Stimulated activated CD4-positive, alpha-beta T cell treated with anti-CD3 and anti-CD28 coated beads, TNF-alpha, amount 100 ng/mL, for 24 hours (primary cell): ENCODE results near the gene PSMG4.

Experiments
- DNase-seq, 3 experiments: peaks; one replicate each; pipeline ENCODE4 v3.0.0-alpha.2; 2020; ENCODE audit warnings: low read depth in 3 of 3

Gene PSMG4

DNA sequence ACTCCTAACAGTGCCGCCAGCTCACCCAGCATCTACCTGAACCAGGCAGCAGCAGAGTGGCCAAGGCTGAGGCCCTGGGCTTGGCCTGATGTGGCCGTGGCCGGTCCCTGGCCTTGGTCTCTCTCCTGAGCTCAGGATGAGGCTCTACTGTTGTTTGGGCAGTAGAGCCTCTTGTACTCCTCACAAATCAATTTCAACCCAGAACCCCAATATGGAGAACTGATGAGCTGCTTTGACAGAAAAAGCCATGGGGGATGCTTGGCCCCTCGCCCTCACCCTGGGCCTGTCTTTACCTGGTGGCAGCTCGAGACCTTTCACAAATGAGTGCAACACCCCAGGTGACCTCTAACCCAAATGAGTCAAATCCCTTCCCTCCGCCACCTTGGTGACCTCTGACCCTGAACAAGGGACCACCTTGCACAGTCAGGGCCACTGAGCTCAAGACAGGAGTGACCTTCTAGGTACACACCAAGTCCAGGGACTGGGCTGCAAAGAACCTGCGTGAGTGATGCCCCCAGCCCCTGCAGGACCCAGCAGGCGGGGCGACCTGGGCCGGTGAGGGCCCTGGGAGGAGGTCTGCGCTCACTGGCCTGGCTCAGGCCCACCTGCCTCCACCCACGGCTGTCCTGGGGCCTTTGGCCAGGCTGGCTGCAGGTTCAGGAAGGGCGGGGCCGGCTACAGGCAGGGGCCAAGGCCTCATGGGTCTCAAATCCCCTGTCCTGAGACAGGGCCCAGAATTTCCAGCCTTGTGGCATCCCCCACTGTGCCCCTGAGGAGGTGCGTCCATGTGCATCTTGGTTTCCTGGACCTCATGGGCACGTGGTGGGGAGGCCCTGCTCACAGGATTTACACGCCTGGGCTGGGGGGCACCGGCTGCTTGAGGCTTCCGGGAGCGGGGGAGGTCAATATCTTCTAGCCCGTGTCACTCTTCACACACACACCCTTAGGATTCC, 30.2 kb downstream of the PSMG4 start:
- no peak for DNase-seq

- DNase-seq = no peak
These were observed 30.9 kb downstream of the PSMG4 start for GRCh38 chr6:3289664-3290055.

GRCh38 chr6:3290149-3290930, 31.6 kb downstream of the PSMG4 start:
- no peak for DNase-seq

DNA sequence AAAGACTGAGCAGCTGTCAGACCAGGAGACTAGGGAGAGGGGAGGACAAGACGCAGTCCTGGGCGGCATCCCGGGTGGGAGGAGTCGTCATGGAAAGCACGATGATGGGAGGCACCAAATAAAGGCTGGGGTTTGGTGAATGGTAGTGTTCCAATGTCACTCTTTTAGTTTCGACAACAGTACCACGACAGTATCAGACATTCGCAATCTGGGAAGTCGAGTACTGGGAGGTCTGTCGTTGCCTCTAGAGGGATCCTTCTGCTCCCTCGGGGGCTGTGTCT, 32.1 kb downstream of the PSMG4 start:
- DNase-seq = no peak

GRCh38 chr6:3291346-3291745, 32.6 kb downstream of the PSMG4 start:
- DNase-seq = no peak

DNA sequence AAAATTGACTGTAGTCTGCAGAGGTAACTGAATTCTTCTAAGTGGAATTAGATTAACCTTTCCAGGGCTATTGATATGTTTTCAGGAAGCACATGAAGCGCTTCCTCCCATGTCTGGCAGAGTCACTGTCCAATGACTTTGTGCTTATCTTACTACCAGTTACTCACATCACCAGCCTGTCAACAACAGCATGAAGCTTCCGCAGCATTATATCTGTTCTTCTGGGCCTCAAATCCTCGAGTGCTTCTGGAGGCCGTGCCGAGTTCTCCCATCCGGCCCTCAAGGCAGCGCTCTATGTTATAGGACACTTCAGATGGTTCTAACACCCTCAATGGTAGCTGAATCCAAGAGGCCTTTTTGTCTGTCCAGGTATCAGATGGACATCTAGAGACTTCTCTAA, 33.2 kb downstream of the PSMG4 start:
- DNase-seq = no peak

DNA sequence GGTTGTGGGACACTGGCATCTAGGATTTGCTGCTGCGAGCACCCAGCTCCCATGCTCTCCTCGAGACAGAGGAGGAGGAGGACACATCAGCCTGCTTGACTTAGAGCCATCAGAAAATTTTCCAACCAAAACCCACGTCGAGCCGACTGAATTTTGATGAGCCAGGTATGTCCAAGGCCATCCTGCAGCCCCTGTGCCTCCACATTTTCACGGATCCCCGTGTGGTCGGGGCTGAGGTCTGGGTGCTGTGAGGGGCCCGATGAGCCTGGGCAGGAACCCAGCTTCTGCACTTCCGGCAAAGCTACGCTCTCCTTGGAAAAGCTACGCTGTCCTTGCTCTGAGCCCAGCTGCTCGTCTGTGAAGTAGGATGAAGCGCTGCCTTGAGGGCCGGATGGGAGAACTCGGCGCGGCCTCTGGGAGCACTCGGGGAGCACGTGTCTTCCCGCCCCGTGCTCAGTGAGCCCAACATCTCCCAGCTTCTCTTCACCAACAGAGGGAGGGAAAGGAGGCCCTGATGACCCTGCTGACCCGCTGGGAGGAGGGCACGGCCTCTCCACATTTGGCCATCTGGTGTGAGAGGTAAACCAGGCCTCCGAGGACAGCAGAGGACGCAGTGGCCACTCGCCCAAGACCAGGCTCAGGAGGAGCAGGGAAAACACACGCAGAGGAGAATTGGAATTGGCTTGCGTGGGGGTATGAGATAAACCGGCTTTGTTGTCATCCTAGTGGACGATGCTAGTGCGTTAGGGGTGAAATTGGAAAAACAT, 33.9 kb downstream of the PSMG4 start:
- DNase-seq = no peak

- no peak for DNase-seq
These were observed 34.8 kb downstream of the PSMG4 start for GRCh38 chr6:3293271-3294155.

- DNase-seq = no peak
These were observed 35.6 kb downstream of the PSMG4 start for GRCh38 chr6:3294396-3294795.

DNA sequence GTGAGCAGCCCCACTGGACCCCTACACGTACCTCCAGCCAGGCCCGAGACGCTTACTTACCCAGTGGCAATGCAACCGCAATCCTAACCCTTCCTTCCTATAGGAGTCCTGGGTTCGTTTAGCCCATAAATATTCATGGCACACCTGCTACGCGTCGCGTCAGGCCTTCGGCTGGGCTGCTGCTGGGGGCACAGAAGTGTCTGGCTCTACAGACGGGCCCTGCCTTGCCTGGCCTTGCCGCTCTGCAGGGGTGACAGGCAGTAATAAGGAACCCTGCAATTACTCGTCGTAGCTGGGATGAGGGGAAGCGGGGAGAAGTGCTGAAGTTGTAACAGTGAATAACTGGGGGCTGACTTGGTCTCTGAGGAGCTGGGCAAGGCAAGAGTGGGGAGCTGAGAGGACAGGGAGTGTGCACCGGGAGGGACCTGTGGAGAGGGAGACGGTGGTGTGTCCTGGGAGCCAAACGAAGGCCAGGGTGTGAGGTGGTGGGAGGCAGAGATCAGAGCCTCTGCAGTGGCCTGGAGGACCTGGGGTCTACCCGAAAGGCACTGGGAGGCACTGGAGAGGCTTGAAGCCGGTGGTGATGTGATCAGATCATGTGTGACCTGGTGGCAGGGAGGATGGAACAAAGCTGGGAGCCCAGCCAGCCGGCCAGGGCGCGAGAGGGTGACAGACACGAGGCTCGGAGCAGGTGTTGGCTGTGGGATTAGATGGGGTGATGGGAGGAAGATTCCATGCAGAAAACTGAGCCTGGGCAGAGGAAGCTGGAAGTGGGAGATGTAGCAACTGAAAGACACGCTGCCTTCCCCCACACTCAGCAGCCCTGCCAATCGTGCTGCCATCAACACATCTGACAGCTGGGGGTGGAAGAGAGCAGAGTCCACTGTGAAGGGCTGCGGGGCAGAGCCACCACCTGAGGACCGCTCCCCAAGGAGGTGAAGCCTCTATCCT, 36.4 kb downstream of the PSMG4 start:
- DNase-seq = no peak

DNA sequence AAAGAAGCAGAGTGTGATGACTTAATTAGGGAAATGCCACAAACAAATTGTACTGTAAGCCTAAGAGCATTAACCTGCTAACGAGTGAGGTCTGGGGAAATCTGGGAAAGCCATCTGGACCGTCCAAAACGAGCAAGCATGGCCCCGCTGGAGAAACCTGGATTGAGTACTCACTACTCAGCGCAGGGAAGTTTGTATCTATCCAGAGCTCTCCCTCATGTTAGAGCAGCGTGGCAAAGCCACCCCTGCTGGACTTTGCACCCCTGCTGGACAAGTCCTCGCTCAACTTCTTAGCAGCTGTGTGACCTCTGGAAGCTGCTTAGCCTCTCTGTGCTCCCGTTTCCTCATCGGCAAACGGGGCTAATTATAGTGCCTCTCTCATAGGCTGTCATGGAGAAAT, 37.3 kb downstream of the PSMG4 start:
- DNase-seq = no peak

DNA sequence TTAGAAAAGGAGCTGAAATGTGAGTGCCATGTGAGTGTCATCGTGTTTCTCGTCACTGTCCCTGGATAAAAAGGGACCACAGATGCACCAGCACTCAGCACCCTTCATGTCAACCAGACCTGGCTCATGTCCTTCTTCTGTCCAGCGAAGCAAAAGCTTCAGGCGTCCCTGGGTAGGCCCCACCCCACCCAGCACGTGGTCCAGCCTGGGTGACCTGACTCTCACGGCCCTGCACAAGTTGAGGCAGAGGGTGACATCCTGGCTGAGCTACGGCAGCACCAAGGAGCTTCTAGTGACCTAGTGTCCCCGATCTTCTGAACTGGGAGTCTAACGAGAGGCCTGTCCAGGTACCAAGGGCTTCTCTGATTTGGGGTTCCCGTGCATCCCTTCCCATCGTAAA, 37.8 kb downstream of the PSMG4 start:
- DNase-seq = no peak

DNA sequence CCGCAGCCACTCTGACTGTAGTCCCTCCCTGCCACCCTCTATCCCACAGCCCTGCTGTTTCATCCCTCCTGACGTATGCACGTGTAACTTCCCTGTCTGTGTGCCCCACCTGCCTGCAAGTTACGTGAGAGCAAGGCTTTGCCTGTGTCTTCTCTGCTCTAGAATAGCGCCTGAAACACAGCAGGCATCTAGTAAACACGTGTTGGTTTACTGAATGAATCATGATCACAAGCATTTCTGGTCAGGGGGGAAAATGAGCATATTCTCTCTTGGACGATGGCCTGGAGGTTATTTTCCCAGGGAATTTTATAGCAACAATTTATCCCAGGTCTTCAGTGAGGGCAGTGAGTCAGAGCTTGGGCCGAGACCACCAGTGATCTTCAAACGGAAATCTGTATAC, 38.3 kb downstream of the PSMG4 start:
- no peak for DNase-seq

- no peak for DNase-seq
These were observed 39.2 kb downstream of the PSMG4 start for GRCh38 chr6:3297909-3298308.

GRCh38 chr6:3299221-3299620, 40.5 kb downstream of the PSMG4 start:
- DNase-seq = no peak

DNA sequence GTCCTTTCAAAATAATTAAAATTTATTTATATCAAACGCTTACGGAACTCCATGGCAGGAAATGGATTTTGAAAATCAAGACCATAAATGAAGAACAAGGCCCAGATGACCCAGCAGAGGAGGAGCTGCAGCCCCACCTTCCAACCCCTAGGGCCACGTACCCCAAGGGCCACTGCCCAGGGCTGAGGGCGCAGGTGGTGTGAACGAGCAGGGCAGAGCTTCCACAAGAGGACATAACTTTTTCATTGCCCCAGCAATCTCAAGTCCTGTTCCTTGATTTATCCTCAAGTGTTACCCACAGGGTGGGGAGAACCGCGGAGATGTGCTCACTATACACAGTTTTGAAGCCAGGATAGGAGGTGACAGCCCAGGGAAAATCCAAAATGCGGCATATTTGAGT, 42.8 kb downstream of the PSMG4 start:
- no peak for DNase-seq

DNA sequence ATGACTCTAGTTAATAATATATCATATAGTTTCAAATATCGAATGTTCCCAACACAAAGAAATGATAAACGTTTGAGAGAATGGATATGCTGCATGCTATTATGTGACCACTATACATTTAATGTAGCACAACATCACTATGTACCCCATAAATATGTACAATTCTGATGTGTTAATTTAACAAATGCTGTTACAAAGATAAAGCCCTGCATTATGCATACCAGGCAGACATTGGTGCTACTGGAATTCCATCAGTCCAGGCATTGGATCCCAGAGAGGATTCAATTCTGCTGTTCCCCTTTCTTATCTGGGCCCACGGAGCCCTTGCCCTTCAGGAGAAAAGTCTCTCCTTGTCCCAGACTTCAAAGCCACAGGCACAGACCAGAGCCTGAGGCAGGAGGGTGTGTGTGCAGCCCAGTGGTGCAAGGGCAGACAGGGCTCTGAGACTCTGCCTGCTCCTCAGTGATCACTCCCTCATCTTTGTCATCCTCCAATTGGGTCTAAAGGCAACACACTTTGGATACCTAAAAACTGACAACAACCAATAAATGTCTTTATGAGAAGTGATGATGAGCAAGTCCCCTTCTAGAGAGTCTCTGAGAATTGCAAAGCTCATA, 45.2 kb downstream of the PSMG4 start:
- no peak for DNase-seq

DNA sequence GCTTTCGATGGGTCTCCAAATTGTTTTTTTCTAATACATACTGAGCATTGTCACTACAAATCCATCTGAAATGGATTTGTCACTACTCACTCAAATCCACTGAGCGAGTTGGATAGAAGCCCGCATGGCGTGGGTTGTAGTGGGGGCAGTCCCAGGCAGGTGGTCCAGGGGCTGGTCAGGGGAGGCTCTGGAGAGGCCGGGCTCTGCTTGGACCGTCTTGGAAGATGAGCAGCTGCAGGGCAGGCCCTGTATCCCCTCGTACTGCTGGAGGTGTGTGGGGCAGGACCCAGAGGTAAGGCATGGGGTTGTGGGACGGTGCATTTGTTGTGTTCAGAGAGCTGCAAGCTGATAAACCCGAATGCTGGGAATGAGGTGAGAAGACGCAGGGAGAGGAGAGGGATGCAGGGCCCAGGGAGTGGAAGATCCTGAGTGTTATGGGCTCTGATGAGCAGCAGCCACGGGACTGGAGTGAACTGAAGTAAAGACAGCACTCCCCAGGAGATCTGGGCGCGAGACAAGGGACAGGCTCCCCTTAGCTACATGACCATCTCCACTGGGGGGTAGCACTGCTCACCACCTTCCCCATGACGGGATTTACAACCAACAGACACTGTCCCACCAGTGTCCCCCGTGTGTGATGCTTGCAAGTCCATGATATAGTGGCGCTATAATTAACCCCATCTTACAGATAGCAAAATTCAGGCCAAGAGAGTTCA, 45.9 kb downstream of the PSMG4 start:
- no peak for DNase-seq

- DNase-seq = no peak
These were observed 46.4 kb downstream of the PSMG4 start for GRCh38 chr6:3305216-3305565.
